GM12878 (cell line): ENCODE data around the gene ANKRD55. TPM values are rescaled to one million over a fixed set of nuclear protein-coding genes. Genes with fewer than 3 reads are reported as not detected.

Experiments
- ATF7 ChIP-seq: fragments of 450-650 bp; IDR thresholded peaks from 2 replicates; pipeline ENCODE4 v1.6.1; 2016; ENCODE audit warnings: low read depth, mild to moderate bottlenecking
- NKRF ChIP-seq: fragments of 450-650 bp; conservative IDR thresholded peaks from 2 replicates; pipeline ENCODE4 v1.6.1; 2017; ENCODE audit warnings: mild to moderate bottlenecking, moderate library complexity
- RELB ChIP-seq: fragments of 450-650 bp; IDR thresholded peaks from 2 replicates; pipeline ENCODE4 v1.6.1; 2017; ENCODE audit warnings: low read depth, mild to moderate bottlenecking, moderate library complexity
- REST ChIP-seq: IDR thresholded peaks from 2 replicates; pipeline ENCODE4 v1.6.1; 2012; ENCODE audit warnings: mild to moderate bottlenecking, low read depth, low read length
- polyA plus RNA-seq, 11 experiments: library from polyadenylated mRNA; depleted of rRNA in 4 of 11; unstranded in 6 of 11; stranded (reverse) in 5 of 11; fragments of >200 nt; fragmentation: Nextera tagmentation in 4 of 11; fragmentation: Illumina TruSeq in 1 of 11; extraction: Ambion mirVana in 4 of 11; extraction: Trizol in 1 of 11; gene quantifications; 1 replicate in 1 of 11; 2 replicates in 10 of 11; pipeline versions ENCODE4 v1.2.1 to v1.2.3, GENCODE V29; 2011 to 2016; ENCODE audit warnings: inconsistent platforms in 2 of 11, missing spikeins in 2 of 11, low read depth in 1 of 11
- total RNA-seq, 4 experiments: library from RNA; depleted of rRNA in 3 of 4; stranded (reverse); fragments of >200 nt in 3 of 4; fragmentation: Illumina TruSeq in 1 of 4; extraction: Trizol in 1 of 4; gene quantifications; 2 replicates each; pipeline versions ENCODE4 v1.2.1 to v1.2.3, GENCODE V29; 2013 to 2021

The ANKRD55 gene
- total and polyA plus RNA-seq, 10 of the 15 experiments (the other 5 are each of a cell fraction or from before 2014, with no cell fraction given), result 0.04 TPM; not detected in 9

- TF ChIP-seq REST (no peak), NKRF (no peak), RELB (peak; percentile 86), ATF7 (peak; percentile 63; the same call in 1 of the 2 replicates)
Measured at GRCh38 chr5:56077796-56078233, 155.3 kb downstream of the ANKRD55 start (continued).
